ENCODE data around the gene TTC34.

TTC34 gene

GRCh38 chr1:2828586-2829250, 27.2 kb upstream of the TTC34 start:
- DNase-seq (ENCODE audit: low spot score) = no peak

DNA sequence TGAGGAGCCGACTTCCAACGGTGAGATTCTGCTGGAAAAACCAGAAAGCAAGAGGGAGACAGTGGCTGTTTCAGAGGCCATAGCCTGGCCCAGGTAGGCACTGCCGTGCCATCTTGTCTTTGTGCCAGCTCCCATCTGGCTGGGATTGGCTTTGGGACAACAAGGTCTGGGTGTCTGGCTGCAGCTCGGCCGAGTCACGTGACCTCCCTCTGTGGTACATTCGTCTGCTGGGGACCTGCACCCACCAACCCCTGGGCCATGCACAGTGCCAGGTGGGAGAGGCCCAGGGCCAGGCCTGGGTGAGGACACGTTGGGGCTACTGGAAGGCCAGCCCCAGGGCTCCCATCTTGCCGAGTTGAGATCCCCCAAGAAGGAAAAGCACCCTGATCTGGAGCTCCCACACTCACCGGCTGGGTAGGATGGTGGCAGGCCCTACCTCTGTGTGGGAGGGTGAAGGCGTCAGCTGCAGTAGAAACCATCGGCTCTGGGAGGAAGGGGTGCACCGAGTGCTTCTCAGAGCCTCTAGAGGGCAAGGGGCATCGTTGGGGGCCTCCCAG, 25.3 kb upstream of the TTC34 start:
- DNase-seq (ENCODE audit: low spot score) = no peak

- DNase-seq (ENCODE audit: low spot score) = no peak
Observed at GRCh38 chr1:2826316-2826715, 24.8 kb upstream of the TTC34 start.

GRCh38 chr1:2825487-2826189, 24.1 kb upstream of the TTC34 start:
- DNase-seq (ENCODE audit: low spot score) = no peak

DNA sequence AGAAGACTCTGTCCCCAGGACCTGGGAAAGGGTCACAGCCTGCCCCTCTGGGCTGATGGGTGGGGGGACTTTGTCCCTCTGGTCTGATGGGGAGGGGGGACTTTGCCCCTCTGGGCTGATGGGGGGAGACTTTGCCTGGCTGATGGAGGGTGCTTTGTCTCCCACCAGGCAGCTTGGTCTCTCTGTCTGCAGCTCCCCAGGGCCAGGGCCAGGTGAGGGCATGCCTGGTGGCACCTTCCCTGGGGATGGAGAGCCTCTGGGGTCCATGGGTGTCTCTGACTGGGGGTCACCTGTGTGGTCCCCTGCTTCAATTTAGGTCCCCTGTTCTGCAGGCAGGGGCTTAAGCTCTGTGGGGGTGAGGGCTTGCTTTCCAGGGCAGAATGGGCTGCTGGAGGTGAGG, 23.5 kb upstream of the TTC34 start:
- DNase-seq (ENCODE audit: low spot score) = no peak

DNA sequence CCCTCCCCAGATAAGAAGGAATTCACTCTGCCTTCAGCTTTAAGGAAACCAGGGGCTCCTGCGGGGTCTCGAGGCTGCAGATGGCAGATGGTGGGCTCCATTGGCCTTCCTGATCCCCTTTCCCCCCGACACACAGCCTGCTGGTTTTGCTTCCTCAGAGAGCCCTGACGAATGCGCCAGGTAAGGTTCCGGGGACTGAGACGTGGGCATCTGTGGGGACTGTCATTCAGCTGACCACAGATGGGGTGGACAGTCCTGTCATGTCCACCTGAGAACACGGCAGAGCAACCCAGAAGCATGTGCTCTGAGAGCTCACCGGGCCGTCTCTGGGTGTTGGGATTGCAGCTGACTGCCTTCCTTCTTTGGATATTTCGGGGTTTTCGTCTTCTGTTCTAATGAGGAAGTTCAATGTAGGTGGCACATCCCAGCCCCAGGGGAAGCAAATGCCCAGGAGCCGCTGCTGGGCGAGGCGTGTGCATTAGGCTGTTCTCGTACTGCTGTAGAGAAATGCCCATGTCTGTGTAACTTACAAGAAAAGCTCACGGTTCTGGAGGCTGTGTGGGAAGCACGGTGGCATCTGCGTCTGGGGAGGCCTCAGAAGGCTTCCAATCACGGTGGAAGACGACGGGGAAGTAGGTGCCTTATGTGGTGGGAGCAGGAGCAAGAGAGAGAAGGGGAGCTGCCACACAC, 22.6 kb upstream of the TTC34 start:
- no peak for DNase-seq (ENCODE audit: low spot score)

- DNase-seq (ENCODE audit: low spot score) = no peak
Observed at GRCh38 chr1:2822621-2823145, 21.2 kb upstream of the TTC34 start.

DNA sequence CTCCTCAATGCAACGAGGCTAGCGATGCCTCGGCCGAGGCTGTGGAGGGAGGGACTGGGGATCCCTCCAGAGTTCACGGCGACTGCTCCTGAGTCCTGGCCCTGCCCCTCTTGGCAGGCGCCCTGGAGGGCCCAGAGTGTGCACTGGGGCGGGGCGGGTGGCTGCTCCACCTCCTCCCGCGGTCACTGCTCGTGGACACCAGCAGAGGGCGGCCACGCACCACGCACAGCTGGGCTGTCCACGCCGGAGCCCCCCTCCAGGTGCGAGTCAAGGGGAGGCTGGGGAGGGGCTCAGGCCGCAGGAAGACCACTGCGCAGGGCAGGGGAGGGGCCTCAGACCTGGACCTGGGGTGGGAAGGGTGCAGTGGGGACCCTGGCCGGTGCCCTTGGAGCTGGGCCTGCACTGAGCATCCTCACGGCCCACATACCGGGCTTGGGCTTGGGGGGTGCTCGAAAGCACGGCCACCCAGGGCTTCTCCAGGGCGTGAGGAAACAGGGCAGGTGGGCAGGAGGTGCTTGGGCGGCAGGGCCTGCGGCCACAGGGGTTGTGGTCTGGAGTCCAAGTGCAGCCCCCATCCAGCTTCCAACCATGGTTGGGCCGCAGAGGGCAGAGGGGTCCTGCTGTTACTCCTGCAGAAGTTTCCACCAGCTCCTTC, 20.6 kb upstream of the TTC34 start:
- peak; percentile 19 for DNase-seq (ENCODE audit: low spot score)

DNA sequence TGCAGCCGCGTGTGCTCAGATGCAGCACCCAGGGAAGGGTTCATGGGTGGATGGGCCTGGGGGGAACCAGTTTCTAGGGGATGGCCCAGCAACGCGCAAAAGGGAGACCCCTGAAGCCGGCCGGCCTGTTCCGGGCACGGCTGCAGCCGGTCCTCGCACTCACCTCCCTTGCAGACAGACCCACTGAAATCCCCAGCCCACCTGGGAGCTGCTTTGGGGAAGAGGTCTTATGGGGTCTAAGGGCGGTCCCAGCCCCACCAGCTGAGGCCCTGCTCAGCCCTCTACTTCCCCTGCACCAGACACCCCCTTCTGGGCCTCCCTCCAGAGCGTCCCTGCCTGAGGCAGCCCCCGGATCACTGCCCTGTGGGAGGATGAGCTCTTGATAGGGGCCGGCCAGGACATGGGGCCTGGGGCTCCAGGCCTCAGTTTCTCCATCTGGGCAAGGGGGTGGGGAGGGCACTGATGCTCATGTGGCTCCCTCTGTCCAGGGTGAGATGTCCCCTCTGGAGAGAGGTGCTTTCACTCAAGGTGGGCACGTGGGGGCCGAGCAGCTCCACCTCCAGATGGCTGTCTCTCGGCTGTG, 20.0 kb upstream of the TTC34 start:
- DNase-seq (ENCODE audit: low spot score) = no peak

- no peak for DNase-seq (ENCODE audit: low spot score)
Observed at GRCh38 chr1:2820731-2821372, 19.4 kb upstream of the TTC34 start.

DNA sequence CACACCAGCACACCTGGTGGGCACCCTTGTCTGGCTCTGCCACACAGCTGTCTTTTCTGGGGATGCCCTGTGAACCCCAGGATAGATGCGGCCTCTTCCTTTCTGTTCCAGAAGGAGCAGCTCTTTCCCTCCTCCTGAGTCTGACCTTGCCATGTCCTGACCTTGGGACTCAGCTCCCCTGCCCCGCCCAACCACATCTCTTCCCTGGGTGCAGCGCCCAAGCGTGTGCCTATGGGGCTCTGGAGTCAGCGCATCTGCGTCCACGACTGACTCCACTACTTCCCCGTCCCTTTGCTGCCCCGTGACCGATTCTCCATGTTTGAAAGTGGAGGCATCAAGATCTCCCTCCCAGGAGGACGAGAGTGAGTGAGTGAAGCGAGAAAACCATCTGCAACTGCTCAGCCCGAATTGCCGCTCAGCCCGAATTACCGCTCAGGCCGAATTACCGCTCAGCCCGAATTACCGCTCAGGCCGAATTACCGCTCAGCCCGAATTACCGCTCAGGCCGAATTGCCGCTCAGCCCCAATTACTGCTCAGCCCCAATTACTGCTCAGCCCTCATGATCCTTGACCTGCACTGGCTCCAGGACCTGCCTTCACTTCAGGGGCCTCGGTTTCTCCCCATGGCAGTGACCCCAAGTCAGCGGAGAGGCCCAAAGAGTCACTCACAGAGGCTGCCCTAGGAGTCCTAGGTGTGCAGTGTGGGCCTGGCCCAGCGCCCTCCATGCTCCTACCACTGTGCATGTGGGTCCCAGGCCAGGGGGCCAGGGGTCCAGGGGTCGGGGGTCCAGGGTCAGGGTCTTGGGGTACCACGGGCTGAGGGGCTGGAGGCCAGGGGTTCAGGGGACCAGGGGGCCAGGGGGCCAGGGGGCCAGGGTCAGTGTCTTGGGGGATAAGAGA, 18.6 kb upstream of the TTC34 start:
- no peak for DNase-seq (ENCODE audit: low spot score)

DNA sequence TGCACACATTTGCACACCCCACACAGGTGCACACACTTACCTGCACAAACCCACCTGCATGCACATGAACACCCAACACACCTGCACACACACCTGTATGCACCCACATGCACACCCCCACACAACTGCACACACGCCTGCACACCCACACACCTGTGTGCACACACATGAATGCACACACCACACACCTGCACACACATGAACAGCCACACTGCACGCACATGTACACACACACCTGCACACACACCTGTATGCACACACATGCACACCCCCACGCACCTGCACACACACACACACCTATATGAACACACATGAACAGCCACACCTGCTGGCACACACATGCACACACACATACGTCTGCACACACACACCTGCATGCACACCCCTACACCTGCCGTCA, 17.9 kb upstream of the TTC34 start:
- no peak for DNase-seq (ENCODE audit: low spot score)

DNA sequence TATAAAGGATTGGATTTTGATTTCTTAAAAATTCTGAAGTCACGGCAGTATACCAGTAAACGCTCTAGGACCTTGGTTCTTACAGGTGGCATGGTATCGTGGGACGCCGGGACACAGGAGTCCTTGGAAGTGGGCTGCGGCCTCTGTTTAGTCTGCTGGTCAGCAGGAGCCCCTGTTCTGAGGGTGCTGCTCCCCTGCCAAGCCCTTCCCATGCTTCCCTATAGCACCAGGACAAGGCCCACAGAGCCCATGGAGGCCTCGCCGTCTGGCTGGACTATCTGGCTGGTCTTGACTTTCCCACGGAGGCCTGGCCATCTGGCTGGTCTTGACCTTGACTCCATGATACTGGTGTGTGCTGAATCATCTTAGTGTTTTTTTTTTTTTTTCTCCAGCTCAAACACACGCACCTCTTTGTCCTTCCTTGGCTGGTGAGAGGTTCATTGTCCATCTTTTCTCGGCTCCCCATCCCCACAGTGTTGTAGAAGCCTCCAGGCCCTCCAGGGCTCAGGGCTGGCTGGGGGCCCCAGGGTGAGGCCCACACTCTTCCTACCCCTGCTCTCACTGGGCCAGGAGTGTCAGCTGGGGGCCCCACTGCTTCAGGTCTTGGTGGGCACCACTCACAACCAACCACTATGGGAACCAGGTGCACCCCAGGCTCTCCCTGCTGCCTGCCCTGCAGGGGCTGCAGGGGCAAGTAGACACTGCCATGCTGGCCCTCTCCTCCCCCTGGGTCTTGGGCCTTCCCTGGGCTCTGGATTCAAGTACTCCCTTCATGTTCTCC, 16.5 kb upstream of the TTC34 start:
- DNase-seq (ENCODE audit: low spot score) = no peak

DNA sequence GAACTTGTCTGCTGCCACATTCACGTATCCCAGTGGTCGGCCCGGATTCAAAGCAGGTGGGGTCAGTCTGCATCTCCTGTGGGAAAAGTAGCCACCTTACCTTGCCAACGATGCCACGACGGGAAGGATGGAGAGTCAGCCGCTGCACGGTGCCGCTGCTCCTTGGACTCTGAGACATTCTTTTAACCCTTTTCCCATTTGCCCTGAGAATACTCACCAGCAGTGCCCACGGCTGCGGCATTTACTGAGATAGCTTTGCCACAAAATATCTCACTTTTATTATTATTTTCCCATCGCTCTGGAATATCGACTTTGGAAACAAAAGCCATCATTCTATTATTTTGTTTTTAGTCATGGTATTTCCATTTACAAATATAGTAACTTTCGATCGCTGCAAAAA, 15.3 kb upstream of the TTC34 start:
- no peak for DNase-seq (ENCODE audit: low spot score)

DNA sequence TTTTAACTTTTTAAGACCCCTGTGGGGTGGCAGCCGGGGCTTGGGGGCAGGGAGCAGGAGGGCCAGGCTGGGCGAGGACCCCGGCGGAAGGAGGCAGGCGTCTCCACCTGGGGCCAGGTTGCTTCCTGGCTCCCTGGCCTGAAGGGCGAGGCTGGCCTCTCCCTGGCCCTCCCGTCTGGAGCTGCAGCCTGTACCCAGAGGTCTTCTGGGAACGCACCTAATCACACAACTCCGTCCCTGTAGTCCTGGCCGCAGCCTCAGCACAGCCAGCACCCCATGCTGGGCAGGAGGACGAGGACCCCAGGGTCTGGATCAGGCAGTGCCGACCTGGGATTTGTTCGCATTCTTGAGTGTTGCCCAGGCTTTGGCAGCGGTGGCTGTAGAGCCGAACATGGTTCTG, 14.1 kb upstream of the TTC34 start:
- no peak for DNase-seq (ENCODE audit: low spot score)

DNA sequence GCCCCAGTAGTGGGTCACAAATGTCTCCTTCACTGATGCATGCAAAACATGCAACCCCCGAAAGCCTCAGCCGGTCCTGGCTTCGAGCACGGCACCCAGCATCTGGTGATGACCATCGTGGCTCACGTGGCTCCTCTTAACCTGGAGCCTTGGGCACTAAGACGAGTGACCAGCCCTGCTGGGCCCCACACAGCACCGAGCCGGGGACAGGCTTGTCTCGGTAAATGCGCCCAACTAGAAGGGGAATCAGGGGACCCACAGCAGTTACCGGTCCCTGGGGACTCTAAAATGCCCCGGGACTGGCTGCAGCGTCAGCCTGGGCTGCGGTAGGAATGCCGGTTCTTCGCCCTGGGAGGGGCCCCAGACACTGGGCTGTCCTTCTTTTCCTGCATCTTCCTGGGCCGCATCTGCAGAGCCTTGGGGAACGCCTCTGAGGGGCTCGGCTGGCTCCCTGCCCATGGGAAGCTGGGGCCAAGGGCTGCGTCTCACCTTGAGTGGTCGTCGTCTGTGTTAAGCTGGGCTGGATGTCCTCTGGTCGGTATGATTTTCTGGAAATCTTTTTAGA, 13.1 kb upstream of the TTC34 start:
- no peak for DNase-seq (ENCODE audit: low spot score)

- no peak for DNase-seq (ENCODE audit: low spot score)
Observed at GRCh38 chr1:2812939-2813653, 11.6 kb upstream of the TTC34 start.

DNA sequence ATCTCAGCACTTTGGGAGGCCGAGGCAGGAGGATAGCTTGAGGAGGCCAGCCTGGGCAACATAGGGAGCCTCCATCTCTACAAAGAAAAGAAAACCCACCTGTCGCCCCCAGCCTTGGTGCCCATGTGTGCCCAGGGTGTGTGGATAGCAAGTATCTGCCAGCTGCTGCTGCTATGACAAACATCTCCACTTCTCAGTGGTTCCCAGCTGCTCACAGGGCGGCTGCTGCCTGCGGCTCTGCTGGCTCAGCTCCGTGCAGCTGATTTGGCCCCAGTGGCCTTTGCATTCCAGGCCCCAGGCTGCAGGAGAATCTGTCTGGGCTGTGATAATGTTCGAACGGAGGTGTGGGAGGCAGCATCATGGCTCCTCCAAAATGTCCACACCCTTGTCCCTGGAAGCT, 10.6 kb upstream of the TTC34 start:
- no peak for DNase-seq (ENCODE audit: low spot score)

DNA sequence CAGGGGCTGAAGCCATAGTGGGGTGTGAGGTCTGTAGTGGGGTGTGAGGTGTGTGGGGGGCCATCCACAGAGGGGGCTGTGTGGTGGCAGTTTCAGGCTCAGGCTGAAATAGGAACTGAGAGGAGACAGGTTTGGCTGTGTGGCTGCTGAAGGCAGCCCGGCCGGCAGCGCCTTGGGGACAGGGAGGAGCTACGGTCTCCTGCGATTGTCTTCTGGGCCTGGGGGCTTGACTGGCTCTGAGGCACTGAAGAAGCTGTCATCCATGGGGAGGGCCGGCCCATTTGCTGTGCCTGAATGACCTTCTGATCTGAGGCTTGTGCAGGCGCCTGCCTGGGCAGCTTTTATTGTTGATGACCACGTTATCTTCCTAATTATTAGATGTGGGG, 10.0 kb upstream of the TTC34 start:
- DNase-seq (ENCODE audit: low spot score) = no peak
